Upper lobe of left lung (tissue), 6 donors: ENCODE data around the gene TMEM114. TPM values are rescaled to one million over a fixed set of nuclear protein-coding genes. Genes with fewer than 3 reads are reported as not detected.

Experiments used
- ATAC-seq, 2 donors: fragments of 200-7000 bp; cut with Tn5 transposase; one replicate each; pipeline ENCODE4 v1.9.1; 2022; ENCODE audit warnings: mild to moderate bottlenecking in 2 of 2, moderate library complexity in 2 of 2; ENCODE audit not compliant: low FRiP score in 2 of 2
- DNase-seq, 2 donors: peaks; one replicate each; pipeline ENCODE4 v3.0.0-alpha.2; 2019 to 2020
- H3K27ac ChIP-seq, 4 donors: fragments of 200-600 bp; sonication (generic); one replicate each; pipeline ENCODE4 v1.5.1; 2016 to 2019
- H3K27me3 ChIP-seq, 4 donors: fragments of 200-600 bp; sonication (generic); one replicate each; pipeline ENCODE4 v1.5.1; 2017 to 2019
- H3K36me3 ChIP-seq, 4 donors: fragments of 200-600 bp; sonication (generic); one replicate each; pipeline ENCODE4 v1.5.1; 2016 to 2019
- H3K4me1 ChIP-seq, 4 donors: fragments of 200-600 bp; sonication (generic); one replicate each; pipeline ENCODE4 v1.5.1; 2018 to 2019
- H3K4me3 ChIP-seq, 4 donors: fragments of 200-600 bp; sonication (generic); one replicate each; pipeline ENCODE4 v1.5.1; 2017 to 2019; ENCODE audit warnings: mild to moderate bottlenecking in 2 of 4, moderate library complexity in 1 of 4
- H3K9me3 ChIP-seq, 4 donors: fragments of 200-600 bp; sonication (generic); one replicate each; pipeline ENCODE4 v1.5.1; 2018 to 2019
- EP300 ChIP-seq, 4 donors: sonication (generic); formaldehyde crosslinking; IDR thresholded peaks; one replicate each; pipeline ENCODE4 v1.5.1; 2017; ENCODE audit warnings: antibody characterized with exemption in 4 of 4, control low read depth in 2 of 4
- POLR2A ChIP-seq, 4 donors: fragments of 450-650 bp; IDR thresholded peaks; one replicate each; pipeline ENCODE4 v1.5.1; 2016 to 2017; ENCODE audit warnings: antibody characterized with exemption in 4 of 4, mild to moderate bottlenecking in 2 of 4
- POLR2AphosphoS5 ChIP-seq, 2 donors: sonication (generic); formaldehyde crosslinking; IDR thresholded peaks; one replicate each; pipeline ENCODE4 v1.5.1; 2017; ENCODE audit warnings: antibody characterized with exemption in 2 of 2
- WGBS, 2 donors: methylation state at CpG; one replicate each; pipeline ENCODE4 v1.1.5; 2017 to 2018; 5-methylcytosine and 5-hydroxymethylcytosine counted together
- total RNA-seq, 6 donors: library from RNA; depleted of rRNA in 4 of 6; stranded (reverse); fragments of >200 nt in 4 of 6; gene quantifications; one replicate each; pipeline versions ENCODE4 v1.1.0 to v1.2.1, GENCODE V29; 2016 to 2021
- TF ChIP-seq, protein P1 (sequence below), 6 experiments: fragments of 450-650 bp in 4 of 6; fragments of 200-600 bp in 2 of 6; sonication (generic) in 2 of 6; IDR thresholded peaks; one replicate each; pipeline ENCODE4 v1.5.1; 2016 to 2019; ENCODE audit warnings: antibody characterized with exemption in 6 of 6
- donor health status: DM: no; HTN: no; CAD: no; lungs with moderate emphysema.
- donor health status: DM: no; HTN: yes; CAD: no; lungs with severe emphysema.

The TMEM114 gene
- total RNA-seq, 6 donors from 2014 or later, result not detected

DNA sequence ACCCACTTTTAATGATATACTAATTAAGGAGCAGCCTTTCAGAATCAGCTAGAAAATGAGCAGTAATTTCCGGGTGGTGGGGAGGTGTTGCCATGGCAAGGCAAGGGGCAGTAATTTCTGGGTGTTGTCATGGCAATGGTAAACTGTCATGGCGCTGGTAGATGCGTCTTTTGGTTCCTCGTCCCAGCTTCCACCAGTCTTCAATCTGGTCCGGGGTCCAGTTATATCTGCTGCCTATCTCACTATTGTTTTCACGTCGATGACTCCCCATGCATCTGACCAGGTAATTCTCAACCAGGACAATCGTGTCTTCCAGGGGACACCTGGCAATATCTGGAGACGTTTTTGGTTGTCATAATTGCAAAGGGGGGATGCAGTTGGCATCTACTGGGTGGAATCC is 34.9 kb downstream of the TMEM114 start:
- no peak for ATAC-seq
- Histone ChIP-seq H3K27ac (no peak overlapping the region), H3K4me3 (no peak overlapping the region), H3K27me3 (no peaks in the 10 kb centered on the region), H3K9me3 (no peaks in the 10 kb centered on the region), H3K36me3 (no peaks in the 10 kb centered on the region), H3K4me1 (no peaks in the 10 kb centered on the region)
- TF ChIP-seq EP300 (IDR thresholded peaks at IDR 0.05) (no peak), POLR2A (IDR thresholded peaks at IDR 0.05) (no peak), POLR2AphosphoS5 (IDR thresholded peaks at IDR 0.05) (no peak)
- TF ChIP-seq, protein P1, sequence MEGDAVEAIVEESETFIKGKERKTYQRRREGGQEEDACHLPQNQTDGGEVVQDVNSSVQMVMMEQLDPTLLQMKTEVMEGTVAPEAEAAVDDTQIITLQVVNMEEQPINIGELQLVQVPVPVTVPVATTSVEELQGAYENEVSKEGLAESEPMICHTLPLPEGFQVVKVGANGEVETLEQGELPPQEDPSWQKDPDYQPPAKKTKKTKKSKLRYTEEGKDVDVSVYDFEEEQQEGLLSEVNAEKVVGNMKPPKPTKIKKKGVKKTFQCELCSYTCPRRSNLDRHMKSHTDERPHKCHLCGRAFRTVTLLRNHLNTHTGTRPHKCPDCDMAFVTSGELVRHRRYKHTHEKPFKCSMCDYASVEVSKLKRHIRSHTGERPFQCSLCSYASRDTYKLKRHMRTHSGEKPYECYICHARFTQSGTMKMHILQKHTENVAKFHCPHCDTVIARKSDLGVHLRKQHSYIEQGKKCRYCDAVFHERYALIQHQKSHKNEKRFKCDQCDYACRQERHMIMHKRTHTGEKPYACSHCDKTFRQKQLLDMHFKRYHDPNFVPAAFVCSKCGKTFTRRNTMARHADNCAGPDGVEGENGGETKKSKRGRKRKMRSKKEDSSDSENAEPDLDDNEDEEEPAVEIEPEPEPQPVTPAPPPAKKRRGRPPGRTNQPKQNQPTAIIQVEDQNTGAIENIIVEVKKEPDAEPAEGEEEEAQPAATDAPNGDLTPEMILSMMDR (IDR thresholded peaks at IDR 0.05), result no peak
- 64 to 65% methylated on average over 9 of the region's 9 CpGs for WGBS, 2 donors
- DNase-seq, result no peak

DNA sequence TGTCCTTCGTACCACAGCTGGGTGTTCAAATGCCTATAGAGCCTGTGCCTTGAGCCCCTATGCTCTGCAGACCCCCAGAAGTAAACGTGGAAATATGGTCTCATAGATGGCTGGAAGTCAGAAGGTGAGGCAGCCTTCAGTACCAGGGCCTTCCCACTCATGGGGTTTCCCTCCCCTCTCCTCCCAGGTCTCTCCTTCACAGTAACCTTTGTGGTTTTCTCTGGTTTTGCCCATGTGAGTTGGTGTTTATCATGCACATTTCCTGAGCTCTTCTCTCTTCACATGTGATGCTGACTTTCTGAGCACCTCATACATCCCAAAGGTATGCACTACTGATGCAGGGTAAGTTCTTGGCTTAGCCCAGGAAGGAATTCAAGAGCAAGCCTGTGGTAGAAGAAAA is 35.4 kb downstream of the TMEM114 start:
- 46 to 72% methylated on average over 2 of the region's 2 CpGs for WGBS, 2 donors

DNA sequence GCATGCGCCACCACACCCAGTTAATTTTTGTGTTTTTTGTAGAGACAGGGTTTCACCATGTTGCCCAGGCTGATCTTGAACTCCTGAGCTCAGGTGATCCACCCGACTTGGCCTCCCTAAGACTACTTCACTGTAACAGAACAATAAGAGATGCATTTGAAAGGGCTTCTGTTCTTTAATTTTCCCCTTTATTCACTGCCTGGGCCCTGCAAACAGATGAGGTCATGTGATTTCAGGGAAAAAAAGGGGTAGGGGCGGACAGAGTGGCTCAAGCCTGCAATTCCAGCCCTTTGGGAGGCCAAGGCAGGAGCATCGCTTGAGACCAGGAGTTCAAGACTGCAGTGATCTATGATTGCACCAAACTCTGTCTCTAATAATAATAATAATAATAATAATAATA is 36.3 kb downstream of the TMEM114 start:
- H3K9me3 ChIP-seq, result no peaks in the 10 kb centered on the region
- no peaks in the 10 kb centered on the region for H3K36me3 ChIP-seq
- H3K4me1 ChIP-seq, result no peaks in the 10 kb centered on the region
- DNase-seq (no peak), ATAC-seq (no peak)
- no peak overlapping the region for H3K27ac ChIP-seq
- no peak overlapping the region for H3K4me3 ChIP-seq
- TF ChIP-seq POLR2AphosphoS5 (IDR thresholded peaks at IDR 0.05) (no peak), POLR2A (IDR thresholded peaks at IDR 0.05) (no peak), EP300 (IDR thresholded peaks at IDR 0.05) (no peak)
- TF ChIP-seq, protein P1 (IDR thresholded peaks at IDR 0.05), result no peak
- no peaks in the 10 kb centered on the region for H3K27me3 ChIP-seq
- 61 to 73% methylated on average over 4 of the region's 4 CpGs for WGBS, 2 donors

More for the DNA sequence above, 35.4 kb downstream of the TMEM114 start:
- Histone ChIP-seq H3K4me3 (no peak overlapping the region), H3K9me3 (no peaks in the 10 kb centered on the region), H3K4me1 (no peaks in the 10 kb centered on the region), H3K36me3 (no peaks in the 10 kb centered on the region), H3K27me3 (no peaks in the 10 kb centered on the region), H3K27ac (no peak overlapping the region)
- ATAC-seq, result no peak
- no peak for TF ChIP-seq EP300 (IDR thresholded peaks at IDR 0.05)
- no peak for TF ChIP-seq POLR2AphosphoS5 (IDR thresholded peaks at IDR 0.05)
- no peak for TF ChIP-seq POLR2A (IDR thresholded peaks at IDR 0.05)
- TF ChIP-seq, protein P1 (IDR thresholded peaks at IDR 0.05), result no peak
- DNase-seq, result no peak

DNA sequence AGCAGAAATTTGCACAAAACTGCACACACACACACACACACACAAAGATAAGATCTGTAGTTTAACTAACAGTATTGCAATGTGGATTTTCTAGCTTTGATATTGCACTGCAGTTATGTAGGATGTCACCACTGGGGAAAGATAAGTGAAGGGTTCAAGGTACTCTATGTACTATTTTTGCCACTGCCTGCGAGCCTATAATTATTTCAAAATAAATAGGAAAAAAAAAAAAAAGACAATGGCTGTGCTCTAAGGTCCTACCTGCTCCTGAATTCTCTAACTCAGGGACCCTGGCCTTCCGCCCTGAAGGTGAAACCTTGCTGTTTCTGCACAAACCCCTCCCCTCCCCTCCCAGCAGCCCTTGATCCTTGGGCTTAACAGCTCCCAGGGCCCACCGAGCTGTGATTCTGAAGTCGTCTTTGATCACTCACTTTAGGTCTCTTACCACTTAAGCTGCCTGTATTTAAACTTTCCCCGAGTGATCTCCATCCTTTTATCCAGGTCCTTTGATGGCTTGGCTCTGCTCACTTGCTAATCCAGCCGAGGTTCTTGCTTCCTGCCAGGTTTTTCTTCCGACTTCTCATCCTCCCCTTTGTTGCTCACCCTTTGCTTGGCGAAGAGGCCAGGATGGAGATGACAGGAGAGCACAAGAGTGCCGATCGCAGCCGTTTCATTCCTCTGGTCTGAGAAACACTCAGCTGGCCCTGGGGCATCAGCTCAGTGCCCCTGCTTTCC is 37.7 kb downstream of the TMEM114 start:
- ATAC-seq (no peak), DNase-seq (no peak)
- Histone ChIP-seq H3K9me3 (no peaks in the 10 kb centered on the region), H3K4me3 (no peak overlapping the region), H3K4me1 (no peaks in the 10 kb centered on the region), H3K27me3 (no peaks in the 10 kb centered on the region), H3K27ac (no peak overlapping the region), H3K36me3 (no peaks in the 10 kb centered on the region)
- WGBS, 2 donors, result 14 to 15% methylated on average over 11 of the region's 11 CpGs
- TF ChIP-seq EP300 (IDR thresholded peaks at IDR 0.05) (no peak), POLR2A (IDR thresholded peaks at IDR 0.05) (no peak), POLR2AphosphoS5 (IDR thresholded peaks at IDR 0.05) (no peak)
- TF ChIP-seq, protein P1 (IDR thresholded peaks at IDR 0.05), result no peak
